Posterior vena cava (tissue), 2 donors: ENCODE measurements around the gene TCP11L2. TPM values are rescaled to one million over a fixed set of nuclear protein-coding genes. Genes with fewer than 3 reads are reported as not detected.
A peak's percentile ranks its signal among the peaks of the same experiment; 100 is the strongest.

Experiments used
- DNase-seq: peaks from one replicate; pipeline ENCODE4 v3.0.0-alpha.2; 2020; ENCODE audit warnings: low spot score
- intact Hi-C, 2 donors: fragments of 100-400 bp; cut with DNase I; formaldehyde crosslinking; loops; one replicate each; pipeline versions ENCODE4 v1.14.1 to v1.14.2; 2022 to 2023
- long read RNA-seq, 2 donors: library from polyadenylated mRNA; unstranded; transcript quantifications; one replicate each; pipeline ENCODE4 v2.0.0, GENCODE V29; 2020 to 2021
- total RNA-seq, 2 donors: library from RNA; stranded (reverse); fragmentation: NEBNext Ultra II Directional; extraction: Animal tissue kit (Norgen Biotek cat#: 25700); gene quantifications; one replicate each; pipeline ENCODE4 v1.2.1, GENCODE V29; 2021
- donor health status: DM: yes; HTN: yes; CAD: no.
- donor health status: DM: yes; HTN: yes; CAD: no.

Gene TCP11L2
- total RNA-seq: 10 to 100 TPM; 18.5 to 28.3 TPM
- long read RNA-seq, donor 1, partial matches to known transcripts: 0 of 2 reads
- long read RNA-seq, donor 1, other reads (novel, unspliced or antisense): 2 of 2 reads
- long read RNA-seq, donor 2, partial matches to known transcripts: 1 of 4 reads
- long read RNA-seq, donor 2, other reads (novel, unspliced or antisense): 2 of 4 reads

DNA sequence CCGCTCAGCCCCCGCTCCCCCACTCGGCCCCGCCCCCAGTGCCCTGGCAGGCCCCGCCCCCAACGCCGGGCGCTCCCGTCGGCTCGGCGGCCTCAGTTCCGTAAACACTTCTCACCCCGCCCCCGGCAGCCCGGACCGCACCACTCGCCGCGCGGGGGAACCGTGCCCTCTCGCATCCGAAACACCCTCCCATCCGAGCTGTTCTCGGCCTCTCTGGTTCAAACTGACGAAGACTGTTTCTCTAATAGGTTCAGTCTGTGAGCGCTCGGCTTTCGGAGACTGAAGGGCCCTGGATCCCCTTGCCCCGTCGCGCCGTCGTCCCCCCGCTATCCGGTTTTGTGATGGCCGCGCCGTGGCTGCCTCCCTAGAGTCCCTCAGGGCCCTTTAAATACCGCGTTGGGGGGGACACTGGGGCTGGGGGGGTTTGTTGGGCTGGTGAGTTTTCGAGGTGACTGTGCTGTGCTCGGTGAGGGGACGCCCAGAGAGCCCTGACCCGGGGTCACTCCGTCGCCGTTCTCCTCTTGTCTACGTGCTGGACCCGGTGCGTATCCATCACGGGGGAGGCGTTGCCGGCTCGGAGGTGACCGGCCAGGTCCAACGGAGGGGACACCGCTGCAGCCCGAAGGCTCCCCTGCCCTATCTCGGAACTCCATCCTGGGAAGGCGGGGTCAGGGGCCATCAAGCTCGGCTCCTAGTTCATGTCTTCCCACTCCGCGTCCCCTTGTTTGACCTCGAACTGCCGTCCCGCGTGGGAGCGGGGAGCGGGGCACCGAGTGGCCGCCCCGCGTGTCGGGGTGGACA, at the start of gene TCP11L2:
TCP11L2 (plus strand) TSS at position 333 of the 801 bp plus-strand sequence. CDS start 8,343 bp downstream, outside the sequence.
- peak; percentile 97 for DNase-seq
- intact Hi-C loops: loop anchor here in 1 of 2 donors (10.0 kb wide), 1 partner anchor 58 kb away; the partner anchor contains the start of gene CKAP4

DNA sequence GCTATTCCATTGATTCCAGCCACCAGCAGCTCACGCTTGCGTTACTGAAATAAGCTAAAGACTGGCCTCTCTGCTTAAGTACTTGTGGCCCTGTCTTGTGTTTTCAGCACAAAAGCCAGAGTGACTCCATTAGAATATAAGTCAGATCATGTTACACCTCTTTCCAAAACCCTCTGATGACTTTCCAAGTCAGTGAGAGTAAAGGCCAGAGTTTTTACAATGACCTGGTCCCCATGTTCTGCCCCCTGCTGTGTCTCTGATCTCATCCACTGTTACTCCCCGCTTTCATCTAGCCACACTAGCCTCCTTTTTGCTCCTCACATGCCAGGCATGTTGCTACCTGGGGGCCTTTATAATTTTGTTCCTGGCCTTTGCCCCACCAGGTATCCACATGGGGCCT, 47.8 kb upstream of the TCP11L2 start:
- intact Hi-C loops: no loop called here

DNA sequence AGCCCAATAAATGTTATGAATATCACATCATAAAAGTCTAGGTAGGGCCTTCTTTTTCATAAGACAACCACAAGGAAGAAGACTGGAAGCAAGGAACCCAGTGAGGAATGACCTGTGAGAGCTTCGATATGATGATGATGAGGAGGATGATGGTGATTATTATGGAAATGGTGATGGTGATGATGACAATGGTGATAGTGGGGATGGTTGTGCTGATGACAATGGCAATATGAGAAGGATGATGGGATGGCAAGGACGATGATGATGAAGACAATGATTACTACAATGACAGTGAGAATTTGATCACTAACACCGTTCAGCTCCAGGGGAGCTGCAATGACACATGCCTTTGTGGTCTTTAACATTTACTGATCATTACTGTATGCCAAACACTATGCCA, 47.0 kb upstream of the TCP11L2 start:
- intact Hi-C loops: no loop called here
- DNase-seq: no peak

More for the DNA sequence above, 47.8 kb upstream of the TCP11L2 start:
- no peak for DNase-seq

DNA sequence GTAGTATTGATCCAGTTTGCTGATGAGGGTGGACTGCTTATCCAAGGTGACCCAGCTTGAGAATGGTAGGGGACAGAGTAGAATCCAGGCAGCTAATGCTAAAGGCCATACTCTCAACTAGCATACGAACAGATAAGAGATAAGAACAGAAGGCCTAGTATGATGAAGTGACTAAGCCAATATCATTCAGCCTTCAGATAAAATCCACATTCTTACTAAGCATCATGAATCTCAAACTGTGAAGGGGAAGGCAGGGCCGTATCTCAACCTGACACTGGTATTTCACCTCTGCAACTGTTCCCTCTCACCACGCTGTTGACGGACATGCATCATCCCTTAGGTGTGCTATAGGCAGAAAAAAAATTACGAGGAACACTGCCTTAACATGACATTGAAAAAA, 46.6 kb upstream of the TCP11L2 start:
- DNase-seq: no peak
- intact Hi-C loops: no loop called here

DNA sequence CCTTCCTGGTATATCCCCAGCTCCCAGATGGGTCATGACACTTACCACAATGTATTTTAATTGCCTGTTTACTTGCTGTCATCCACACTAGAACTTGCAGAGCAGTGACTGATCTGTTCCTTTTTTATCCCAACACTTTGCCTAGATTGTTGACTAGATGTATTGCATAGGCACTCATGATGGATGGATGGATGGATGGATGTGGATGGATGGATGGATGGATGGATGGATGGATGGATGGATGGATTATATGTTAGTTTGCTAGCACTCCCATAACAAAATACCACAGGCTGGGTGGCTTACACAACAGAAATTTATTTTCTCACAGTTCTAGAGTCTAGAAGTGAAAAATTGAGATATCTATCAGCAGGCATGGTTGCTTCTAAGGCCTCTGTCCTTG, 46.0 kb upstream of the TCP11L2 start:
- intact Hi-C loops: no loop called here

DNA sequence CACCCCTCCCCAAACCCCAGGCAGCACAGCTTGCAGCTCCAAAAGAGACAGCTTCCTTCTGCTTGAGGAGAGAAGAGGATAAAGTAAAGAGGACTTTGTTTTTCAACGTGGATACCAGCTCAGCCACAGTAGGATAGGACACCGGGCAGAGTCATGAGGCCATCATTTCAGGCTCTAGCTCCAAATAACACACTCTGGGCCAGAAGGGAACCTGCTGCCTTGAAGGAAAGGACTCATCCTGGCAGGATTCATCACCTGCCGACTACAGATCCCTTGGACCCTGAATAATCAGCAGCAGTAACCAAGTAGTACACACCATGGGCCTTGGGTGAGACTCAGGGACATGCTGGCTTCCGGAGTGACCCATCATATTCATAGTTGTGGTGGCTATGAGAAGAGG, 44.3 kb upstream of the TCP11L2 start:
- DNase-seq: no peak
- intact Hi-C loops: no loop called here

More for the DNA sequence above, 46.0 kb upstream of the TCP11L2 start:
- DNase-seq: no peak

DNA sequence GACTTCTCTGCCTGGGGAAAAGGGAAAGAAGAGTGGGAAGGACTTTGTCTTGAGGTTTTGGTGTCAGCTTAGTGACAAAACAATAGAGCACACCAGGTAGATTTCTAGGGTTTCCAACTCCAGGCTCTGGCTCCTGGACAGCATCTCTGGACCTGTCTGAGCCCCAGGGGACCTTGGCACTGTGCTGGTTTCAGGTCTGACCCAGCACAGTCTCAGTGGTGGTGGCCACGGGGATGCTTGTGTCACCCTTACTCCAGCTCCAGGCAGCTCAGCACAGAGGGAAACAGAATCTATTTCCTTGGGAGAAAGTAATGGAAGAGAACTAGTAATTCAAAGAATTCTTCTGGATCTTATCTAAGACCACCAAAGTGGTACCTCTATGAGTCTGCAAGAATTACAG, 43.6 kb upstream of the TCP11L2 start:
- DNase-seq: no peak

DNA sequence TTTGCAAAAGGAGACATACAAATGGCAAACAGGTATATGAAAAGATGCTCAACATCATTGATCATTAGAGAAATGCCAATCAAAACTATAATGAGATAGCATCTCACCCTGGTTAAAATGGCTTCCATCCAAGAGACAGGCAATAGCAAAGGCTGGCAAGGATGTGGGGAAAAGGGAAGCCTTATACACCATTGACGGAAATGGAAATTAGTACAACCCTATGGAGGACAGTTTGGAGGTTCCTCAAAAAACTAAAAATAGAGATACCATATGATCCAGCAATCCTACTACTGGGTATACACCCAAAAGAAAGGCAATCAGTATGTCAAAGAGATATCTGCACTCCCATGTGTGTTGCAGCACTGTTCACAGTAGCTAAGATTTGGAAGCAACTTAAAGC, 37.4 kb upstream of the TCP11L2 start:
- intact Hi-C loops: no loop called here
- no peak for DNase-seq

More for the DNA sequence above, 43.6 kb upstream of the TCP11L2 start:
- intact Hi-C loops: no loop called here

DNA sequence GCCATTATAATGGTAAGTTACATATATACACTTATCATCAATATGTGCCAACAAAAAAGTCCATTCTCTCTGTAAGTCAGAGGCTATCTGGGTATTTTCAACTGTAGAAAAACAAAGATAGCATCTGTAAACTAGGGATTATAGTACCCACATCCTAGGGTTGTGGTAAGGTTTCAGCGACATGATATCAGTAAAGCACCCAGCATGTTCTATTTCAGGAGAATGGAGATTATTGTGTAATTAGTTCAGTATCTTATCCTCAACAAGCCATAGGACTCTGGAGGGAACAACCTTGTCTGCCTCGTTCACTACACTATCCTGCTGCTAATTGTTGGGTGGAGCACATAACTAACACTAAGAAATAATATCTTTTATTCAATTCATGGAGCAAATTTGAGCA, 35.0 kb upstream of the TCP11L2 start:
- intact Hi-C loops: no loop called here
- no peak for DNase-seq

DNA sequence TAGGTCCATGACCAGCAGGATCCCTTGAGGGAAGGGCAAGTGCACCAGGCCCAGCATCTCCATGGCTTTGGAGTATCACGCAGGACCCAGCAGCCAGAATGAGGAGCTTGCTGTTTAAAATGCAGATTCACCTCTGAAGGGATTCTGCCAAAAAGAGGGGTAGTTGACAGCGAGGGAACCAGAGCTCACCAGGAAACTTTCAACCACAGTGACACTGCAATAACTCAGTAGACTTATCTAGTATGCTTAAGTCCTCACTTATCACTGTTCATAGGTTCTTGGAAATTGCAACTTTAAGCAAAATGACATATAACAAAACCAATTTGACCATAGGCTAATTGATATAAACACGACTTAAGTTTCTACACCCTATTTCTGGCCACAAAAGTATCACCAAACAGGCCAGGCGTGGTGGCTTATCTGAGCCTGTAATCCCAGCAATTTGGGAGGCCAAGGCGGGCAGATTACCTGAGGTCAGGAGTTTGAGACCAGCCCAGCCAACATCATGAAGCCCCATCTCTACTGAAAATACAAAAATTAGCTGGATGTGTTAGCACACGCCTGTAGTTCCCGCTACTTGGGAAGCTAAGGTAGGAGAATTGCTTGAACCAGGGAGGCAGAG, 33.3 kb upstream of the TCP11L2 start:
- DNase-seq: no peak
- intact Hi-C loops: no loop called here

DNA sequence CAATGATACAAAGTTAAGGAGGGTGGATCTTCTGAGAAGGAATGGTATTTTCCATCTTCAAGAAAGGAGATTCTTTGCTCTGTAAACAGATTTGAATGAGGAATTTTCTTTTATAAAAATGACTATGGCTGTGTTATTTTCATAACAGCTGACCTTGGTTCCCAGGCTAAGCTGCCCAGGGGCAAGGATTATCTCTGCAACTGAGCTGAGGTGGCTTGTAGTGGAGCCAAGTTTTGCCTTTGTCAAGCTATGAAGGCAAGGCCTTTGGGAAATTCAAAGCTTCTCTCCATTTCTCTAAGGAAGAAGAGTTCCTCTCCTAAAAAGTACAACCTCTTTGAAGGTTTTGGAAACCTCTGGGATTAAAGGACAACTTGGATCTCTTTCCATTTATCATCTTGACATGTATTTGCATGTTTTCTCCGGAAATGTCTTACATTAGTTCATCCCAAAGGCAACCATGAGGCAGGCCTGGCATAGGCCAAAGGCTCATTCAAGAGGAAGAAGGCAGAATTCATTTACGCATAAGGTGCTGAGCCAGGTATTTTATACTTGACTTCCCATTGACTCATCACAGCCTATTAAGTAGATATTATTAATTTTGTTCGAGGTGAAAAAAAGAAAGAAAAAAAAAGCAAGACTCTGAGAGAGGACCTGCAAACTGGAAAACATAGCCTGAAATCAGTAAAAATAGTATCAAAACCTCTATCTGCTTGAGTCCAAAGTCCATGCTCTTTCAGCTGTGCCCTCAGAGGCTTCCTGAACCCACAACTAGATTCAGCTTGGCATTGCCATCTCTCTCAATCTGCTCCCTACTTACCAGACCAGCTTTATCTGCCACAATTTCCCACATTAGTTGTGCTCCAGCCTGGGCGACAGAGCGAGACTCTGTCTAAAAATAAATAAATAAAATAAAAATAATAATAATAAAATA, 30.7 kb upstream of the TCP11L2 start:
- intact Hi-C loops: no loop called here
- no peak for DNase-seq

DNA sequence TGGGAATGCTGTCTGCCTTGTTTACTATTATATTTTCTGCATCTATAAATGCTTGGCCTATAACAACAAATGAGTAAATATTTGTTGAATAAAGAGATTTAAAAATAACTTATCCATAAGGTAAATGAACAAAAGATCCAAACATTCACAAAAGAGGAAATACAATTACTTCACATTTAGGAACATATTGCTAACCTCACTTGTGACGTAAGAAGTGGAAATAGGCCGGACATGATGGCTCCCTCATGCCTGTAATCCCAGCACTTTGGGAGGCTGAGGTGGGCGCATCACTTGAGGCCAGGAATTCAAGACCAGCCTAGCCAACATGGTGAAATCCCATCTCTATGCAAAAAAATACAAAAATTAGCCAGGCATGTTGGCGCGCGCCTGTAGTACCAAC, 29.0 kb upstream of the TCP11L2 start:
- intact Hi-C loops: no loop called here
- no peak for DNase-seq

DNA sequence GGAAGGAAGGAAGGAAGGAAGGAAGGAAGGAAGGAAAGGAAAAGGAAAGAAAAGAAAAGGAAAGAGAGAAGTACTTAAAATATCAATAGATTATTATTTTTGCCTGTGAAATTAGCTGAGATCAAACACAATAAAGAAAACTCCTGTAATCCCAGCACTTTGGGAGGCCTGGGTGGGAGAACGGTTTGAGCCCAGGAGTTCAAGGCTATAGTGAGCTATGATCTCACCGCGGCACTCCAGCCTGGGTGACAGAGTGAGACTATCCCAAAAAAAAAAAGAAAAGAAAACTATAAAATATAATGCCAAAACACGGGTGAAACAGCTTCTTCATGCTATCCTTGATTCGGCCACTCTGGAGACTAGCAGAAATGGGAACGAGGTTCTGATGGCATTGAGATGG, 28.5 kb upstream of the TCP11L2 start:
- no peak for DNase-seq
- intact Hi-C loops: no loop called here

DNA sequence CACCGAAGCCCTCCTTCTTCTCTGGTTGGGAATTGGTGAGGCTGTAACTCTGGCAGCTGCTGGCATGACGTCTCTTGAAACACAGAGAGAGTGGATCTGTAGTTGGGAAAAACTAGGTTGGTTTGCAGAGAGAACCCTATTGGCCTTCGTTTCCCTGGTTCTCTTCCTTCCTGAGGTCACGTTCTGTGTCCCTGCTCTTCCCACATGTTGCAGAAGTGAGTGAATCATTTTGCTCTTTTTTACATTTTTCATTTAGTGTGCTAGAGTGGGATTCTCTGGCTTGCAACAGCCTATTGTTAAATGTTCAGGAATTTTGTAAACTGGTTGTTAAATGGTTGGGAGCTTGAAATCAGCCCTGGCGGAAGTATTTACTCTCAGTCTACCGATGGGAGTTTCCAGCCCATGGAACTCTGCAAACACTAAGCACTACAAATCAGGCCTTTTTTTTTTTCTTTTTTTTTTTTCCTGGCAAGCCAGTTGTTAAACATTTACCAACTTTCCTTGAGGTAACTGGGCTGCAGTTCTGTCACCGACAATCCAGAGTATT, 27.9 kb upstream of the TCP11L2 start:
- intact Hi-C loops: no loop called here
- DNase-seq: no peak

DNA sequence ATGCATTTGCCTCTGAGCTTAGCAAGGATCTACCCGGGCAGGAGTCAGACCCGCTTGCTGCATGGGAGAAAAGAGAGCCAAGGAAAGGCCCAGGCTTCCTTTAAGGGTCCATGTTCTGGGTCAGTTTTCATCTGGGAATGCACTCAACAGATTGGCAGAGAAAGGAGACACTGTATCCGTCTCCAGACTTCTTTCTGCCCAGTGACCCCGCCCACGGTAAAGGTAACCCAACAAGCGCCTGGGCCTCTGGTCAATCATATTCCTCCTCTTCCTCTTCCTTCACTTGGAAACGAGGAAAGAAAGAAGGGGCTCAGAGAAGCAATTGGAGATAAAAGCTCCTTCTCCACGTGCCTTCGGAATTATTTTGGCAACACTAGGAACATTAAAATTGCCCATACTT, 27.1 kb upstream of the TCP11L2 start:
- intact Hi-C loops: no loop called here

DNA sequence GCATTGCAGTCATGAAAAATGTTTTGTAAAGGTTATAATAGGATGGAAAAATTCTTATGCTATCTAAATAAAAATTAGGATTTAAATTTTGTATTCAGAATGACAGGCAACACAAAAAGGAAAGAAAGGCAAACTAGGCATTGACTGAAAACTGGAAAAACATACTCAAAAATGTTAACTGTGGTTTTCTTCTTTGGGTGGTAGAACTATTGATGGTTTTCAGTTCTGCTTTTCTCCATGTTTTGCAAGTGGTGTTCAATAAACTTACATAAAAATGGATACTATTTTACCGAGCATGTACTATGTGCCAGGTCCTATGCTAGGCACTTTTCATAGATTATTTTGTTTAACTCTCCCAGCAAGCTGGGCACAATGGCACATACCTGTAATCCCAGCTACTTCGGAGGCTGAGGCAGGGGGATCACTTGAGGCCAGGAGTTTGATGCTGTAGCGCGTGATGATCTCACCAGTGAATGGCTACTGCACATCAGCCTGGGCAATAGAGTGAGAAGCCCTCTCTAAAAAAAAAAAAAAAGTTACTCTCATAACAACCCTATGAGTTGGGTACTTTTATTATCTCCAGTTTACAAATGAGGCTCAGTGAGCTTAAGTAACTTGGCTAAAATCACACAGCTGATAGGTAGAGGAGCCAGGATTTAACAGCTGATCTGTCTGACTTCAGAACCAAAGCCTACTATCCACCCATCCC, 26.3 kb upstream of the TCP11L2 start:
- intact Hi-C loops: no loop called here
- DNase-seq: no peak

More for the DNA sequence above, 27.1 kb upstream of the TCP11L2 start:
- DNase-seq: no peak

DNA sequence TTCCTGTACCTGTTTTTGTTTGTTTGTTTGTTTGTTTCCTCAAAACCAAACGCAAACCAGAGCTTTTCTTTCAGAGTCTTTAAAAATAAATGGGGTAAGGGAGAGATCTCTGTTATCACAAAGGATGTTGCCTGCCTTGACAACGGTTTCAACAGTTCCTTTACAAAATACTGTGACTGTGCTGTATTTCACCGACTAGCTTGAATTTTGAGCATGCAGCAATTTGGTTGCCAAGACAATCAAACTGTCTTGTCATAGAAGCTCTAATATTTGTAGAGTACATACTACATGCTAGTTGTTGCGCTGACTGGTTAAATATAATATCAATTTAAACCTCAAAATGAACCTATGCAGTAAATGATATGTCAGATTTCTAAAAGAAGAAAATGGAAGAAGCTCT, 22.4 kb upstream of the TCP11L2 start:
- DNase-seq: no peak
- intact Hi-C loops: loop anchor here in 1 of 2 donors (5.0 kb wide), 1 partner anchor 53 kb away; no protein-coding TSS in a partner anchor

DNA sequence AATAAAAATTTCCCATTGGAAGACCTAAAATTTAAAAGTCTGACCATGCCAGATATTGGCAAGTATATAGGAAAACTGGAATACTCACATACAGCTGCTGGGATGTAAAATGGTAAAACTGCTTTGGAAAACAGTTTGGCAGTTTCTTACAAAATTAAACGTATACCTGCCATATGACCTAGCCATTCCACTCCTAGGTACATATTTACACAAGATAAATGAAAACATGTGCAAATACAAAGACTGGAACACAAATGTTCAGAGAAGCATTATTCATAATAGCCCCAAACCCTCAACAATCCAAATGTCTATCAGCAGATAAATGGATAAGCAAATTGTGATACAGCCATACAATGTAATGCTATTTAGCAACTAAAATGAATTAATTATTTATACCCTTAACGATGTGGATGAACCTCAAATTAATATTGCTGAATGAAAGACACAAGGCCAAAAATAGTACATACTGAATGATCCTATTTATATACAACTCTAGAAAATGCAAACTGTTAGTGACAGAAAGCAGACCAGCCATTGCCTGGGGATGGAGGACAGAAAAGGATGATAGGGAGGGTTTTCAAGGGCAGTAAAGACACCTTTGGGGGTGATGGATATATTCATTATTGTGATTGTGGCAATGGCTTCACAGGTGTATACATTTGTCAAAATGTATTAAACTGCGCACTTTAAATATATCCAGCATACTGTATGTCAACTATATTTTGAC, 21.3 kb upstream of the TCP11L2 start:
- intact Hi-C loops: loop anchor here in 1 of 2 donors (5.0 kb wide), 1 partner anchor 54 kb away; no protein-coding TSS in a partner anchor

More for the DNA sequence above, 21.3 kb upstream of the TCP11L2 start:
- no peak for DNase-seq
